HG02798 (cell line): ENCODE data around the gene ADAMTS17.
"Not testable (repeated sequence)": the region's sequence is repeated elsewhere in the genome, so short reads cannot be mapped to it uniquely, and the experiment has no call there.

Experiments
- ATAC-seq: cut with Tn5 transposase; IDR thresholded peaks from one replicate; pipeline ENCODE4 v1.9.1; 2021; ENCODE audit warnings: mild to moderate bottlenecking; ENCODE audit not compliant: unreplicated experiment, poor library complexity

Gene ADAMTS17

GRCh38 chr15:99986297-99987118, 355.3 kb downstream of the ADAMTS17 start:
- ATAC-seq: no peak

- ATAC-seq: no peak
Observed at GRCh38 chr15:99985878-99986277, 355.9 kb downstream of the ADAMTS17 start.

- ATAC-seq: no peak
Observed at GRCh38 chr15:99984491-99985243, 357.1 kb downstream of the ADAMTS17 start.

- ATAC-seq: no peak
Observed at GRCh38 chr15:99983886-99984286, 357.9 kb downstream of the ADAMTS17 start.

- no peak for ATAC-seq
Observed at GRCh38 chr15:99983171-99983885, 358.4 kb downstream of the ADAMTS17 start.

GRCh38 chr15:99982662-99983061, 359.1 kb downstream of the ADAMTS17 start:
- ATAC-seq: no peak

GRCh38 chr15:99981839-99982658, 359.7 kb downstream of the ADAMTS17 start:
- no peak for ATAC-seq

GRCh38 chr15:99981191-99981647, 360.6 kb downstream of the ADAMTS17 start:
- ATAC-seq: no peak

GRCh38 chr15:99980752-99981151, 361.0 kb downstream of the ADAMTS17 start:
- no peak for ATAC-seq

- ATAC-seq: not testable (repeated sequence)
Observed at GRCh38 chr15:99979886-99980285, 361.9 kb downstream of the ADAMTS17 start.

GRCh38 chr15:99979371-99979770, 362.4 kb downstream of the ADAMTS17 start:
- ATAC-seq: no peak

- ATAC-seq: no peak
Observed at GRCh38 chr15:99978426-99978825, 363.3 kb downstream of the ADAMTS17 start.

- no peak for ATAC-seq
Observed at GRCh38 chr15:99977929-99978328, 363.8 kb downstream of the ADAMTS17 start.

GRCh38 chr15:99976811-99977271, 364.9 kb downstream of the ADAMTS17 start:
- ATAC-seq: no peak

GRCh38 chr15:99976000-99976399, 365.8 kb downstream of the ADAMTS17 start:
- ATAC-seq: no peak

- no peak for ATAC-seq
Observed at GRCh38 chr15:99974246-99974645, 367.5 kb downstream of the ADAMTS17 start.

GRCh38 chr15:99973351-99973750, 368.4 kb downstream of the ADAMTS17 start:
- no peak for ATAC-seq

GRCh38 chr15:99970891-99971430, 370.8 kb downstream of the ADAMTS17 start:
- no peak for ATAC-seq

- ATAC-seq: no peak
Observed at GRCh38 chr15:99969261-99969920, 372.4 kb downstream of the ADAMTS17 start.
